HG03439 (cell line): ENCODE results near the gene RGL4.

ENCODE experiments used
- ATAC-seq: cut with Tn5 transposase; IDR thresholded peaks from one replicate; pipeline ENCODE4 v1.9.1; 2021; ENCODE audit warnings: mild to moderate bottlenecking, moderate library complexity; ENCODE audit not compliant: unreplicated experiment

The RGL4 gene

GRCh38 chr22:23697031-23697970, 6.5 kb downstream of the RGL4 start:
- ATAC-seq: no peak

GRCh38 chr22:23698094-23698493, 7.3 kb downstream of the RGL4 start:
- ATAC-seq: no peak

- no peak for ATAC-seq
These were observed 7.9 kb downstream of the RGL4 start for GRCh38 chr22:23698673-23699235.

GRCh38 chr22:23700706-23701105, 9.9 kb downstream of the RGL4 start:
- no peak for ATAC-seq

GRCh38 chr22:23704062-23704461, 13.2 kb downstream of the RGL4 start:
- no peak for ATAC-seq

- ATAC-seq: no peak
These were observed 14.0 kb downstream of the RGL4 start for GRCh38 chr22:23704829-23705228.

GRCh38 chr22:23705358-23705757, 14.5 kb downstream of the RGL4 start:
- ATAC-seq: no peak

- no peak for ATAC-seq
These were observed 17.5 kb downstream of the RGL4 start for GRCh38 chr22:23708270-23708669.

- ATAC-seq: no peak
These were observed 18.3 kb downstream of the RGL4 start for GRCh38 chr22:23709107-23709506.

GRCh38 chr22:23712256-23712655, 21.4 kb downstream of the RGL4 start:
- no peak for ATAC-seq

GRCh38 chr22:23713696-23714595, 23.1 kb downstream of the RGL4 start:
- no peak for ATAC-seq

- no peak for ATAC-seq
These were observed 24.1 kb downstream of the RGL4 start for GRCh38 chr22:23714596-23715578.

GRCh38 chr22:23715806-23716375, 25.1 kb downstream of the RGL4 start:
- no peak for ATAC-seq

- ATAC-seq: peak; percentile 66
These were observed 26.3 kb downstream of the RGL4 start for GRCh38 chr22:23716811-23717801.

GRCh38 chr22:23718371-23719165, 27.8 kb downstream of the RGL4 start:
- ATAC-seq: no peak

GRCh38 chr22:23720855-23721254, 30.0 kb downstream of the RGL4 start:
- no peak for ATAC-seq

GRCh38 chr22:23722160-23722559, 31.3 kb downstream of the RGL4 start:
- ATAC-seq: no peak

GRCh38 chr22:23722724-23723123, 31.9 kb downstream of the RGL4 start:
- ATAC-seq: no peak
